CD4-positive, alpha-beta memory T cell (primary cell): ENCODE data around the gene RIPOR3. TPM values are rescaled to one million over a fixed set of nuclear protein-coding genes. Genes with fewer than 3 reads are reported as not detected.

Experiments used
- CTCF ChIA-PET: fragments of 350-600 bp; sonication (Branson Sonifier 250); formaldehyde crosslinking; loops from one replicate; lab custom pipeline; 2021; ENCODE audit warnings: inconsistent platforms; ENCODE audit not compliant: partially characterized antibody; lab: Charles Lee
- POLR2A ChIA-PET: fragments of 350-600 bp; sonication (Branson Sonifier 250); formaldehyde crosslinking; loops from one replicate; lab custom pipeline; 2021; ENCODE audit not compliant: partially characterized antibody; lab: Charles Lee
- DNase-seq, 5 donors: peaks; one replicate each; pipeline versions ENCODE4 v3.0.0 to v3.0.0-alpha.2; 2020 to 2022; ENCODE audit warnings: mixed read lengths in 1 of 5
- H3K27ac ChIP-seq: one replicate; pipeline ENCODE4 v1.7.0; 2013; ENCODE audit warnings: low read depth, low read length
- H3K27me3 ChIP-seq: 2 replicates; pipeline ENCODE4 v1.7.0; 2013; ENCODE audit warnings: mild to moderate bottlenecking, low read length, moderate library complexity; ENCODE audit not compliant: insufficient read depth
- H3K36me3 ChIP-seq: 2 replicates; pipeline ENCODE4 v1.7.0; 2013; ENCODE audit warnings: mild to moderate bottlenecking, low read length, moderate library complexity; ENCODE audit not compliant: insufficient read depth
- H3K4me1 ChIP-seq: 2 replicates; pipeline ENCODE4 v1.7.0; 2013; ENCODE audit warnings: mild to moderate bottlenecking, low read length, moderate library complexity; ENCODE audit not compliant: insufficient read depth
- H3K4me3 ChIP-seq, 2 donors: one replicate each; pipeline ENCODE4 v1.7.0; 2013; ENCODE audit warnings: low read length in 2 of 2, mild to moderate bottlenecking in 1 of 2
- H3K9me3 ChIP-seq, 2 donors: one replicate each; pipeline ENCODE4 v1.7.0; 2013; ENCODE audit warnings: low read length in 2 of 2, control low read depth in 1 of 2; ENCODE audit not compliant: control insufficient read depth in 1 of 2
- H3K27ac Mint-ChIP-seq, 7 donors: one replicate each; pipeline ENCODE4 v1.8.0; 2020 to 2021; ENCODE audit warnings: mixed read lengths in 7 of 7, mild to moderate bottlenecking in 6 of 7, inconsistent platforms in 3 of 7, moderate library complexity in 3 of 7
- H3K27me3 Mint-ChIP-seq, 2 donors: one replicate each; pipeline ENCODE4 v1.8.0; 2020 to 2021; ENCODE audit warnings: mixed read lengths in 2 of 2
- H3K36me3 Mint-ChIP-seq, 2 donors: one replicate each; pipeline ENCODE4 v1.8.0; 2020 to 2021; ENCODE audit warnings: mixed read lengths in 2 of 2, inconsistent platforms in 1 of 2, mild to moderate bottlenecking in 1 of 2
- H3K4me1 Mint-ChIP-seq, 4 donors: one replicate each; pipeline ENCODE4 v1.8.0; 2020 to 2021; ENCODE audit warnings: mixed read lengths in 4 of 4, mild to moderate bottlenecking in 1 of 4
- H3K4me3 Mint-ChIP-seq, 8 donors: one replicate each; pipeline ENCODE4 v1.8.0; 2020 to 2021; ENCODE audit warnings: mixed read lengths in 8 of 8, mild to moderate bottlenecking in 7 of 8, moderate library complexity in 6 of 8, inconsistent platforms in 3 of 8
- H3K9me3 Mint-ChIP-seq, 8 donors: one replicate each; pipeline ENCODE4 v1.8.0; 2020 to 2021; ENCODE audit warnings: mixed read lengths in 8 of 8, mild to moderate bottlenecking in 5 of 8, inconsistent platforms in 3 of 8, moderate library complexity in 1 of 8
- intact Hi-C: fragments of 100-400 bp; cut with micrococcal nuclease; formaldehyde crosslinking; loops from one replicate; pipeline ENCODE4 v1.15.1; 2023
- polyA plus RNA-seq, 2 donors: library from polyadenylated mRNA; unstranded; fragments of 300-500 nt; fragmentation: Illumina TruSeq; gene quantifications; one replicate each; pipeline ENCODE4 v1.2.3, GENCODE V29; 2021
- total RNA-seq, 2 experiments: library from RNA; stranded (reverse); gene quantifications; one replicate each; pipeline ENCODE4 v1.2.3, GENCODE V29; 2021

Gene RIPOR3
- total and polyA plus RNA-seq, 4 experiments from 2014 or later: 0.49 to 1.3 TPM; not detected in 2

- no peaks in the 10 kb centered on the region for H3K27me3 Mint-ChIP-seq
- intact Hi-C loops: loop anchor here (1.0 to 2.0 kb wide), 5 partner anchors 17 to 226 kb away; partner anchors contain the start of genes ADNP, BCAS4, DPM1 and MOCS3
- peak overlapping the region; percentile 83 to 91 (median 87) for H3K27ac Mint-ChIP-seq
- H3K4me1 Mint-ChIP-seq: peaks cover 19 to 37% (median 24%) of the 10 kb centered on the region in 4 donors
- CTCF ChIA-PET: interaction anchor here (1.0 to 5.2 kb wide), 2 partner anchors 17 to 63 kb away, joined by 4 to 35 read pairs; partner anchors contain the start of gene BCAS4
- H3K9me3 ChIP-seq: no peaks in the 10 kb centered on the region
- H3K9me3 Mint-ChIP-seq: peaks cover 0 to 2% (median 0%) of the 10 kb centered on the region in 8 donors
- peak in 1 of 5 donors; percentile 7 for DNase-seq
- POLR2A ChIA-PET: interaction anchor here (0.6 to 2.4 kb wide), 8 partner anchors 10 to 541 kb away, joined by 3 to 9 read pairs (median 6); partner anchors contain the start of genes ADNP, BCAS4, CEBPB and DPM1
- H3K4me3 ChIP-seq: peak overlapping the region; percentile 66 to 72
- peak overlapping the region; percentile 55 for H3K27ac ChIP-seq
- peaks cover 21% of the 10 kb centered on the region for H3K4me1 ChIP-seq
- H3K27me3 ChIP-seq: no peaks in the 10 kb centered on the region
- no peaks in the 10 kb centered on the region for H3K36me3 ChIP-seq
- H3K4me3 Mint-ChIP-seq: peak overlapping the region; percentile 90 to 95 (median 92)
- H3K36me3 Mint-ChIP-seq: peaks cover 0 to 7% of the 10 kb centered on the region in 2 donors
Observed at GRCh38 chr20:50731930-50732690, 40.8 kb upstream of the RIPOR3 start.

DNA sequence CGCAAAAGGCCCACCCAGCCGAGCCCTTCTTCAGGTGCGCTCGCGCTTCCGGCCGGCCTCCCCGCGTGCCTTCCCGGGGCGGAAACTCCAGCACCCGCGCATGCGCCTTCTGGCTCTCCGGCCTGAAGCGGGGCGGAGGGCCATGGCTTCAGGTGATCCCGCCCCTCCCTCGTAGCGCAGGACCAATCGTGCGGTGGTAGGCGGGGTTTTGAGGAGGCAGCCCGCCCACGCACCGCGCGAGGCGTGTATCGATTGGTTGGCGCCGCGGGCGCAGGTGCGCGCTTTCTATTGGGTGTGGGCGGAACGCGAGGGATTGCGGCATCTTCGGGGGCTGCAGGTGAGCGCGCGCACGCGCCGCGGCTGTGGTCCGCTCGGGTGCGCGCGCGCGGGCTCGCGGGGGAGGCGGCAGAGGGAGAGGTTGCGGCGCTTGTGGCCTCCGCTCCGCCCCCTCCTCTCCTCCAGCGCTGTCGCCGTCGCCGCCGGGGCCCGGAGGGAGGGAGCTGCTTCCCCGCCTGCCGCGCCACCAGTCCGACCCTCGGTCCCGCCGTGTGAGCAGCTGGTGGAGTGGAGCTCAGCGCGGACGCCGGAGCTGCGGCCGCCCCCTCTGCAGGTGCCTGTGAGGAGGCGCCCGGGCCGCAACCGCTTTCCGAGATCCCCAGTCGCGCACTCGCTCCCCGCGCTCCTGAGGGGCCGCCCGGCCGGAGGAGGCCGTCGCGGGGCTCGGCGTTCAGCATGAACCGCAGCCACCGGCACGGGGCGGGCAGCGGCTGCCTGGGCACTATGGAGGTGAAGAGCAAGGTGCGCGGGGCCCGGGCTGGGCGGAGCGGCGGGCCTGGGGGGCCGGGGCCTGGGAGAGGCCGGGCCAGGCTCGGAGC lies 40.0 kb upstream of the RIPOR3 start, which contains the start of gene PARD6B:
PARD6B (plus strand) TSS at position 526 of the 875 bp plus-strand sequence; CDS start at position 733, 207 bp downstream.
- peaks cover 16 to 37% (median 24%) of the 10 kb centered on the region in 4 donors for H3K4me1 Mint-ChIP-seq
- CTCF ChIA-PET: interaction anchor here (1.0 to 5.2 kb wide), 2 partner anchors 18 to 63 kb away, joined by 4 to 35 read pairs; partner anchors contain the start of gene BCAS4
- intact Hi-C loops: loop anchor here (1.0 to 2.0 kb wide), 5 partner anchors 18 to 227 kb away; partner anchors contain the start of genes ADNP, BCAS4, DPM1 and MOCS3

GRCh38 chr20:50730765-50731054 lies 39.4 kb upstream of the RIPOR3 start:
- ChIA-PET POLR2A (interaction anchor here (1.2 to 2.4 kb wide), 3 partner anchors 19 to 220 kb away, joined by 5 to 9 read pairs (median 6); partner anchors contain the start of genes BCAS4 and PTPN1), CTCF (interaction anchor here (5.2 kb wide), 1 partner anchor 19 kb away, joined by 35 read pairs; no protein-coding TSS in a partner anchor)
- intact Hi-C loops: loop anchor here (1.0 to 2.0 kb wide), 5 partner anchors 18 to 228 kb away; partner anchors contain the start of genes ADNP, BCAS4, DPM1 and MOCS3
- H3K4me1 Mint-ChIP-seq: peaks cover 16 to 32% (median 23%) of the 10 kb centered on the region in 4 donors
- Histone ChIP-seq H3K9me3 (no peaks in the 10 kb centered on the region), H3K4me3 (peak overlapping the region; percentile 30 to 53), H3K27me3 (no peaks in the 10 kb centered on the region), H3K4me1 (peaks cover 21% of the 10 kb centered on the region), H3K36me3 (no peaks in the 10 kb centered on the region), H3K27ac (peak overlapping the region; percentile 49)
- peaks cover 0 to 4% of the 10 kb centered on the region in 2 donors for H3K36me3 Mint-ChIP-seq
- H3K27me3 Mint-ChIP-seq: no peaks in the 10 kb centered on the region
- peaks cover 0 to 2% (median 0%) of the 10 kb centered on the region in 8 donors for H3K9me3 Mint-ChIP-seq
- peak overlapping the region; percentile 77 to 95 (median 84) for H3K4me3 Mint-ChIP-seq
- no peak for DNase-seq
- H3K27ac Mint-ChIP-seq: peak overlapping the region in 6 of 7 donors; percentile 35 to 86 (median 63)

More for the DNA sequence above, 40.0 kb upstream of the RIPOR3 start, which contains the start of gene PARD6B:
- Mint-ChIP-seq H3K36me3 (peaks cover 0 to 6% of the 10 kb centered on the region in 2 donors), H3K9me3 (peaks cover 0 to 2% (median 0%) of the 10 kb centered on the region in 8 donors), H3K4me3 (peak within 1 kb of the TSS; percentile 90 to 95 (median 92)), H3K27ac (peak within 1 kb of the TSS; percentile 83 to 91 (median 87)), H3K27me3 (no peaks in the 10 kb centered on the region)
- no peaks in the 10 kb centered on the region for H3K36me3 ChIP-seq
- POLR2A ChIA-PET: interaction anchor here (0.9 to 2.4 kb wide), 7 partner anchors 18 to 540 kb away, joined by 4 to 9 read pairs (median 6); partner anchors contain the start of genes ADNP, BCAS4, CEBPB and DPM1
- H3K27me3 ChIP-seq: no peaks in the 10 kb centered on the region
- H3K27ac ChIP-seq: peak within 1 kb of the TSS; percentile 55
- H3K4me3 ChIP-seq: peak within 1 kb of the TSS; percentile 66 to 72
- peak; percentile 99 to 100 (median 100) for DNase-seq
- H3K4me1 ChIP-seq: peaks cover 21% of the 10 kb centered on the region
- no peaks in the 10 kb centered on the region for H3K9me3 ChIP-seq

DNA sequence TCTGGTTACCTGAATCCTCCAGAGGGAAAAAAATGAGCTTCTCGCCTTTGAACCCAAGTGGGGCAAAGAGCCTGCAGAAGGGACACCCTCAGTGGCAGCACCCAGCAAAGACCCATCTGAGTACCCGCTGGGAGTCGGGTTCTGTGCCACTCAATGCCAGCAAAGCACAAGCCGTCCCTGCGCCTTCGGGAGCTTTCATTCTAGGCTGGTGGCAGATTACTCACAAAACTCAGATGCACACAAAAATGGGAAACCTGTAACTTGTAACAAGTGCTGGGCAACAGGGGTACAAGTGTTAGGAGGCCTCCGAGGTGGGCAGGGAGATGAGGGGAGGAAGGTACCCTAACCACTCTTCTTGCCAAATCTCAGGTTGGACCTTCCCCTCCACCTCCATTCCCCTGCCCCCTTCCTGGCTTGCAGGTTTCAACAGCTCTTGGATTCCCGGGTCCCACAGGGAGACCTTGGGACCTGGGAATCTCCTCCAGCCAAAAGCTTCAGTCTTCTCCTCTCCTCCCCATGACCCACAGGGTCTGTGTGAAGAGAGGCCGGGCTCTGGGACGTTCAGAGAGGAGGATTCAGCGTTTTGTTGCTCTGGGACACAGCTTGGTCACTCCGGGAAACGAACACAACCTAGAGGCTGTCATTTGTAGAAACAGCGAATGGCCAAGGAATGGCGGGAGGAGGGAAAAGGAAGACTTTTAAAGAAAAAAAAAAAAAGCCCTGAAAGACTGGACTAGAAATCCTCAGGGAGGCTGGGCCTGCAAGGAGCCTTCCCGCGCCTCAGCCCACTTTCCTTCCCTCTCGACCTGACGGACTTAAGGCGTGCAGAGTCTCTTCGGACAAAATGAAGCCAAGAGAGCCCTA lies 38.8 kb upstream of the RIPOR3 start:
- Histone ChIP-seq H3K4me3 (peak overlapping the region; percentile 30 to 53), H3K27ac (peak overlapping the region; percentile 49), H3K9me3 (no peaks in the 10 kb centered on the region), H3K36me3 (no peaks in the 10 kb centered on the region), H3K27me3 (no peaks in the 10 kb centered on the region), H3K4me1 (peaks cover 21% of the 10 kb centered on the region)
- peaks cover 0 to 2% (median 0%) of the 10 kb centered on the region in 8 donors for H3K9me3 Mint-ChIP-seq
- ChIA-PET POLR2A (interaction anchor here (1.2 to 2.4 kb wide), 3 partner anchors 20 to 219 kb away, joined by 5 to 9 read pairs (median 6); partner anchors contain the start of genes BCAS4 and PTPN1), CTCF (interaction anchor here (5.2 kb wide), 1 partner anchor 19 kb away, joined by 35 read pairs; no protein-coding TSS in a partner anchor)
- H3K4me3 Mint-ChIP-seq: peak overlapping the region; percentile 77 to 95 (median 84)
- intact Hi-C loops: loop anchor here (2.0 kb wide), 2 partner anchors 19 to 65 kb away; partner anchors contain the start of gene BCAS4
- no peaks in the 10 kb centered on the region for H3K27me3 Mint-ChIP-seq
- H3K36me3 Mint-ChIP-seq: peaks cover 0 to 4% of the 10 kb centered on the region in 2 donors
- peak overlapping the region in 6 of 7 donors; percentile 35 to 86 (median 76) for H3K27ac Mint-ChIP-seq
- no peak for DNase-seq
- peaks cover 16 to 27% (median 22%) of the 10 kb centered on the region in 4 donors for H3K4me1 Mint-ChIP-seq

DNA sequence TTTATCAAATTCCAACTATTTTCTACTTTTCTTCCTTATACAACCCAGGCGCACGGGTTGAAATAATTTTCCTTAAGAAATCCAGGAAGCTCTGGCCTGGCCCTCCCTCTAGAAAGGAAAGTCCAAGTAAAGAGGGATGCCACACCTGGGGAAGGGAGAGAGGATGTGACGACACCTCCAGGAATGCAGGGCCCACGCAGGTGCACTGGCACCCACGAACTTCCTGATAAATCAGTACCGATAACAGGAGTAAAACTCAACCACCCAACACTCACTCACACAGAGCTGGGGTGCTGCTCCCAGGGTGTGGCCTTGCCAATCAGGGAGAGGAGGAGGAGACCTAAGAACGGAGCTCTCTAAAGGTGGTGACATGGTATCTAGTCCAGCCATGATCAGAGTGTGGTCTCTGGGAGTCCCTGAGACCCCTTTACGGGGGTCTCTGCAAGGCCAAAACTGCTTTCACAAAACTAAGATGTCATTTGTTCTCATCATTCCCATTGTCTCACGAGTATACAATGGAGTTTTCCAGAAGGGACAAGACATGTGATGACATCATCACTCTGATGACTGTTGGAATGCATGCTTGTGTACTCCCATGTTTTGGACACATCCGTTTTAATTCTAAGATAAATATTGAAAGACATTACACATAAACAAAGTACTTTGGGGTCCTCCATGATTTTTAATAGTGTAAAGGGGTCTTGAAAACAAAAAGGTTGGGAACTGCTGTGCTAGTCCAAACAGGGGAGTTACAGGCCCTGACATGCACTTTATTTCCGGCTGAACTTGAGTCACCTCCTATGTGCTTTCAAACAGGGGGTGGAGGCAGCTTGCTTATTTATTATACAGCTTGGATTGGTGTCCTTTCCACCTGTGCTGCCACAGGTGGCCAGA lies 37.9 kb upstream of the RIPOR3 start:
- no peaks in the 10 kb centered on the region for H3K9me3 ChIP-seq
- Mint-ChIP-seq H3K4me1 (peaks cover 15 to 27% (median 21%) of the 10 kb centered on the region in 4 donors), H3K4me3 (peak overlapping the region in 2 of 8 donors; percentile 28 to 95), H3K27ac (peak overlapping the region in 1 of 7 donors; percentile 86), H3K36me3 (peaks cover 0 to 4% of the 10 kb centered on the region in 2 donors), H3K9me3 (peaks cover 0 to 2% (median 0%) of the 10 kb centered on the region in 8 donors), H3K27me3 (no peaks in the 10 kb centered on the region)
- intact Hi-C loops: no loop called here
- H3K4me1 ChIP-seq: peaks cover 21% of the 10 kb centered on the region
- H3K4me3 ChIP-seq: no peak overlapping the region
- H3K27me3 ChIP-seq: no peaks in the 10 kb centered on the region
- no peak for DNase-seq
- no peak overlapping the region for H3K27ac ChIP-seq
- CTCF ChIA-PET: interaction anchor here (0.8 to 5.2 kb wide), 3 partner anchors 12 to 61 kb away, joined by 3 to 35 read pairs (median 3); no protein-coding TSS in a partner anchor
- POLR2A ChIA-PET: no interaction called here
- H3K36me3 ChIP-seq: no peaks in the 10 kb centered on the region
